ENCODE results near the gene GDNF.

Gene GDNF

GRCh38 chr5:37844009-37844408 is 4.2 kb upstream of the GDNF start:
- no peak for DNase-seq

- no peak for DNase-seq
Observed at GRCh38 chr5:37842048-37842447, 2.2 kb upstream of the GDNF start.

- no peak for DNase-seq
Observed at GRCh38 chr5:37841203-37841602, 1.4 kb upstream of the GDNF start.

GRCh38 chr5:37840053-37841034 is 503 bp upstream of the GDNF start:
- peak; percentile 73 to 81 for DNase-seq

GRCh38 chr5:37838933-37839341 is 904 bp downstream of the GDNF start:
- no peak for DNase-seq

- peak in 1 of 2 experiments; percentile 33 for DNase-seq
Observed at GRCh38 chr5:37838152-37838932, 1.5 kb downstream of the GDNF start.

- peak; percentile 31 to 69 for DNase-seq
Observed at GRCh38 chr5:37837414-37838032, 2.3 kb downstream of the GDNF start.

- peak in 1 of 2 experiments; percentile 21 for DNase-seq
Observed at GRCh38 chr5:37836592-37837413, 3.0 kb downstream of the GDNF start.

- DNase-seq = no peak
Observed at GRCh38 chr5:37836235-37836591, 3.6 kb downstream of the GDNF start.

- no peak for DNase-seq
Observed at GRCh38 chr5:37835380-37835973, 4.4 kb downstream of the GDNF start.

GRCh38 chr5:37834542-37835379 is 5.1 kb downstream of the GDNF start:
- no peak for DNase-seq

- no peak for DNase-seq
Observed at GRCh38 chr5:37833990-37834389, 5.9 kb downstream of the GDNF start.

GRCh38 chr5:37831821-37832534 is 7.9 kb downstream of the GDNF start:
- no peak for DNase-seq

- no peak for DNase-seq
Observed at GRCh38 chr5:37830348-37830747, 9.5 kb downstream of the GDNF start.

GRCh38 chr5:37825334-37825915 is 14.4 kb downstream of the GDNF start:
- no peak for DNase-seq

GRCh38 chr5:37823433-37824152 is 16.2 kb downstream of the GDNF start:
- no peak for DNase-seq

- no peak for DNase-seq
Observed at GRCh38 chr5:37816883-37817282, 23.0 kb downstream of the GDNF start.

GRCh38 chr5:37816331-37816730 is 23.5 kb downstream of the GDNF start:
- DNase-seq = no peak

GRCh38 chr5:37815913-37816312 is 23.9 kb downstream of the GDNF start:
- DNase-seq = no peak
